COLO829 (cell line): ENCODE data around the gene SLC14A1.

Source experiments
- DNase-seq: peaks from one replicate; pipeline ENCODE4 v3.0.0; 2012; ENCODE audit warnings: low spot score

The SLC14A1 gene

DNA sequence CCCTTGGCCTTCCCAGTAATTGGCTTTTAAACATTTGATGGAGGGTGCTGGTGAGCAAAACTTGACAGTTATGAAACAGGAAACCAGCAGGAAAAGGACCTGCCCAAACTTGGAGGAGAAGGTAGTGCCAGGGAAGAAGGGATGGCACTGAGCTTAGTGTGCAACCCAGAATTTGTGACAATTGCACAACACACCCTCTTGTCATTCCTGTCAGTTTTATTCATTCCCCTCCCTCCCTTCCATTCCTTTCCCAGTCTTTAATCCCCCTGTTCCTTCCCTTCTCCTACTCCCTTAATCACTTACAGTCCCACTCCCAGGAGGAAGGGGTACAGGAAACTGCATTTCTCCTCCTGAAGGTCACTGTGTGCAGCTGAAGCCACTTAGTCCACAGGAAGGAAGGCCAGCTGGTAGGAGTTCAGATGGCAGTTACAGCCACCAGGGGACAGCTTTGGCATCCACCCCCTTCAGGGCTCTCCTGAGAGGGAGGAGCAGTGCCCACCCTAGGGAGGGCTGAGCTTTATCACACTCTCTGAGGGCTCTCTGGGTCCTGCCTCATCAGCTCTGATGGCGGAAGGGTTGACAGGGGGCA lies 77.5 kb downstream of the SLC14A1 start:
- DNase-seq, result no peak
